GM23248 (cell line): ENCODE data around the gene MALAT1. TPM values are rescaled to one million over a fixed set of nuclear protein-coding genes. Genes with fewer than 3 reads are reported as not detected.

Experiments
- DNase-seq: peaks from one replicate; pipeline ENCODE4 v3.0.0-alpha.2; 2015
- H2AFZ ChIP-seq: fragments of 200-600 bp; sonication (generic); 2 replicates; pipeline ENCODE4 v1.6.1; 2016; ENCODE audit warnings: antibody characterized with exemption
- H3F3A ChIP-seq: fragments of 200-600 bp; sonication (generic); 2 replicates; pipeline ENCODE4 v1.6.1; 2016; ENCODE audit warnings: mild to moderate bottlenecking, antibody characterized with exemption, mixed run types; ENCODE audit not compliant: insufficient read depth
- H3K27ac ChIP-seq: fragments of 200-600 bp; sonication (generic); 2 replicates; pipeline ENCODE4 v1.5.1; 2016; ENCODE audit warnings: mild to moderate bottlenecking
- H3K27me3 ChIP-seq: fragments of 200-600 bp; sonication (generic); replicated peaks from 2 replicates; pipeline ENCODE4 v1.6.1; 2016; ENCODE audit warnings: mild to moderate bottlenecking; ENCODE audit not compliant: insufficient read depth
- H3K36me3 ChIP-seq: fragments of 200-600 bp; sonication (generic); 2 replicates; pipeline ENCODE4 v1.6.1; 2016; ENCODE audit warnings: low read depth, mild to moderate bottlenecking
- H3K4me1 ChIP-seq: fragments of 200-600 bp; sonication (generic); 2 replicates; pipeline ENCODE4 v1.6.1; 2016; ENCODE audit warnings: mild to moderate bottlenecking; ENCODE audit not compliant: insufficient read depth
- H3K4me2 ChIP-seq: fragments of 200-600 bp; sonication (generic); one replicate; pipeline ENCODE4 v1.6.1; 2016; ENCODE audit warnings: mild to moderate bottlenecking; ENCODE audit not compliant: unreplicated experiment
- H3K4me3 ChIP-seq: fragments of 200-600 bp; sonication (generic); 2 replicates; pipeline ENCODE4 v1.5.1; 2016; ENCODE audit warnings: mild to moderate bottlenecking
- H3K79me2 ChIP-seq: fragments of 200-600 bp; sonication (generic); 2 replicates; pipeline ENCODE4 v1.6.1; 2016; ENCODE audit warnings: mild to moderate bottlenecking; ENCODE audit not compliant: insufficient read depth
- H3K9ac ChIP-seq: fragments of 200-600 bp; sonication (generic); 2 replicates; pipeline ENCODE4 v1.6.1; 2016; ENCODE audit warnings: mild to moderate bottlenecking
- H3K9me2 ChIP-seq: fragments of 200-600 bp; sonication (generic); 2 replicates; pipeline ENCODE4 v1.6.1; 2016; ENCODE audit warnings: mixed run types, mild to moderate bottlenecking, moderate library complexity; ENCODE audit not compliant: insufficient read depth
- H3K9me3 ChIP-seq: fragments of 200-600 bp; sonication (generic); one replicate; pipeline ENCODE4 v1.6.1; 2017; ENCODE audit warnings: low read depth
- H4K20me1 ChIP-seq: fragments of 200-600 bp; sonication (generic); 2 replicates; pipeline ENCODE4 v1.6.0; 2016; ENCODE audit not compliant: insufficient read depth
- EZH2 ChIP-seq: fragments of 200-600 bp; sonication (generic); IDR thresholded peaks from 2 replicates; pipeline ENCODE4 v1.6.1; 2018; ENCODE audit warnings: antibody characterized with exemption, mild to moderate bottlenecking; ENCODE audit not compliant: insufficient read depth, poor library complexity, severe bottlenecking
- EZH2phosphoT487 ChIP-seq: fragments of 200-600 bp; sonication (generic); IDR thresholded peaks from 2 replicates; pipeline ENCODE4 v1.6.1; 2018; ENCODE audit warnings: antibody characterized with exemption, moderate library complexity, mild to moderate bottlenecking, low read depth; ENCODE audit not compliant: insufficient read depth
- WGBS, 2 experiments: methylation state at CpG; one replicate each; pipeline ENCODE4 v1.1.6; 2015 to 2017; ENCODE audit warnings: low lambda C conversion rate in 2 of 2, low coverage in 1 of 2; ENCODE audit errors: missing lambda C conversion rate in 2 of 2; 5-methylcytosine and 5-hydroxymethylcytosine counted together
- in situ Hi-C: fragments of 300-500 bp; cut with MboI; formaldehyde crosslinking; loops from 2 replicates; pipeline ENCODE4 v1.15.0; 2020
- polyA plus RNA-seq: library from polyadenylated mRNA; unstranded; fragments of >200 nt; fragmentation: Nextera tagmentation; extraction: Ambion mirVana; gene quantifications from 2 replicates; pipeline ENCODE4 v1.2.1, GENCODE V29; 2016
- total RNA-seq: library from RNA; depleted of rRNA; stranded (reverse); fragments of >200 nt; shearing (Covaris generic); gene quantifications from 2 replicates; pipeline ENCODE4 v1.2.3, GENCODE V29; 2014

Gene MALAT1
- total and polyA plus RNA-seq, 2 experiments from 2014 or later = 2,638 to 13,207 TPM

DNA sequence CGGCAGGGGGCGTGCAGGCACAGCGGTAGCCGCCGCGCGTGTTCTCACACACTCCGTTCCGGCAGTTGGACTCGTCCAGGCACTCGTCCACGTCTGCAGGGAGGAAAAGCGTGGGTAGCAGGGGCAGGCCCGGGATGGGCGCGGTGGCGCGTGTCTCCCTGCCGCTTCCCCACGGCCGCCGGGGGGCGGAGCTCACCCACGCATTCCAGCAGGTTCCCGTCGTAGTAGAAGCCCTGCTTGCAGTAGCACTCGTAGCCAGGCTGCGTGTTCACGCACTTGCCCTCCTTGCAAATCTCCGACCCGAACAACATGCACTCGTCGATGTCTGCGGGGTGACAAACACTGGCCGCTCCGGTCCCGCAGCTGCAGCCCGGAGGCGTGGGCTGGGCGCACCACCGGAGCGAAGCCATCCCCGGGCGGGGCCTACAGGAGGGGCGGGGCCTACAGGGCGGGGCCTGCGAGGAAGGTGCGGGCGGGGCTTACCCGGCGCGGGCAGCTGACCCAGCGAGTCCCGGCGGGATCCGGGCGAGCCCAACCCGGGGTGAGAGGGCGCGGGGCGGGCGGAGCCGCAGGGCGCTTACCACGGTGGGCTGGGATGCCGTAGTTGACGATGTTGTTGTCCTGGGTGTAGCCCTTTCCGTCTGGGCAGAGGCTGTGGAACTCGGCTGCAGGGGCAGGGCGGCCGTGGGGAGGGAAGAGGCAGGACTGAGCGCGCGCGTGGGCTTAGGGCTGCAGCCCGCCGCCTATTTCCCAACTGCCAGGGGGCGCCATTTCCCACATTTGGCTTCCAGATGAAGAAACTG is 41.6 kb downstream of the MALAT1 start:
- Histone ChIP-seq H3K9me3 (no peaks in the 10 kb centered on the region), H3K79me2 (no peaks in the 10 kb centered on the region), H3K4me2 (peak overlapping the region; percentile 70), H3K9me2 (no peaks in the 10 kb centered on the region), H3K4me1 (no peaks in the 10 kb centered on the region; the same call in 1 of the 2 replicates), H4K20me1 (no peaks in the 10 kb centered on the region), H3K27me3 (no peaks in the 10 kb centered on the region), H2AFZ (peak overlapping the region; percentile 42; the same call in 1 of the 2 replicates), H3K9ac (peak overlapping the region; percentile 64), H3K27ac (peak overlapping the region; percentile 77), H3K4me3 (peak overlapping the region; percentile 68), H3K36me3 (0 out of 2 replicates have a peak, but pooled peaks cover 3% of the 10 kb centered on the region), H3F3A (peaks cover 36% of the 10 kb centered on the region)
- 1% methylated on average over 47 to 77 of the region's 78 CpGs for WGBS, 2 experiments
- in situ Hi-C loops = no loop called here
- DNase-seq = peak; percentile 97
- TF ChIP-seq EZH2 = no peak
- no peak for TF ChIP-seq EZH2phosphoT487

GRCh38 chr11:65541093-65541982 is 42.5 kb downstream of the MALAT1 start:
- 0 out of 2 replicates have a peak, but pooled peaks cover 3% of the 10 kb centered on the region for H3K36me3 ChIP-seq
- H2AFZ ChIP-seq = peak overlapping the region; percentile 42; the same call in 1 of the 2 replicates
- H4K20me1 ChIP-seq = no peaks in the 10 kb centered on the region
- no peak for DNase-seq
- no peaks in the 10 kb centered on the region for H3K9me3 ChIP-seq
- H3K27ac ChIP-seq = peak overlapping the region; percentile 77
- H3K79me2 ChIP-seq = no peaks in the 10 kb centered on the region
- no peak for TF ChIP-seq EZH2phosphoT487
- no peak for TF ChIP-seq EZH2
- no peaks in the 10 kb centered on the region; the same call in 1 of the 2 replicates for H3K4me1 ChIP-seq
- peak overlapping the region; percentile 64 for H3K9ac ChIP-seq
- peak overlapping the region; percentile 70 for H3K4me2 ChIP-seq
- H3K27me3 ChIP-seq = no peaks in the 10 kb centered on the region
- no peaks in the 10 kb centered on the region for H3K9me2 ChIP-seq
- in situ Hi-C loops = no loop called here
- H3F3A ChIP-seq = peaks cover 33% of the 10 kb centered on the region
- 22 to 26% methylated on average over 15 to 18 of the region's 18 CpGs for WGBS, 2 experiments
- H3K4me3 ChIP-seq = peak overlapping the region; percentile 68

- Histone ChIP-seq H3K9me3 (no peaks in the 10 kb centered on the region), H3K36me3 (0 out of 2 replicates have a peak, but pooled peaks cover 3% of the 10 kb centered on the region), H4K20me1 (no peaks in the 10 kb centered on the region), H2AFZ (no peak overlapping the region), H3K9ac (no peak overlapping the region), H3K4me1 (no peaks in the 10 kb centered on the region; the same call in 1 of the 2 replicates), H3K4me3 (no peak overlapping the region), H3K27ac (no peak overlapping the region), H3K9me2 (no peaks in the 10 kb centered on the region), H3K4me2 (no peak overlapping the region), H3K79me2 (no peaks in the 10 kb centered on the region), H3F3A (peaks cover 33% of the 10 kb centered on the region), H3K27me3 (no peaks in the 10 kb centered on the region)
- DNase-seq = no peak
- TF ChIP-seq EZH2 (no peak), EZH2phosphoT487 (no peak)
- in situ Hi-C loops = no loop called here
- WGBS, 2 experiments = 67 to 78% methylated on average over 3 of the region's 3 CpGs
These were observed 44.0 kb downstream of the MALAT1 start for GRCh38 chr11:65542738-65543390.

DNA sequence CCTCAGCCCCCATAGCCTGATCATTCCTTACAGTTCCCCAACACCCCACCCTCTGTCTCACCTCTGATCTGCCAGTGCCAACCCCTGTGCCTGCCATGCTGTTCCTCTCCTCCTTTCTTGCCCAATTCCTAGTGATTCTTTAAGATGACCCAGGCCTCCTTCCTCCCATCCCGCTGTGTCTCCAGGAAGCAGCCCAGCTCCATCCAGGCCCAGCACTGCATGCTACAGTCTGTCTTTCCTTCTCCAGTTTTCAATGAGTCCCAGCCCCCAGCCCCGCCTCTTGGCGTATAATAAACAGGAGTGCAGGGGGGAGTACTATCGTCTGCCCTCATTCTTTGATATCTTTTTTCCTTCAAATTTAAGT is 47.0 kb downstream of the MALAT1 start:
- DNase-seq = no peak
- Histone ChIP-seq H3K27ac (no peak overlapping the region), H3F3A (peaks cover 33% of the 10 kb centered on the region), H3K4me3 (no peak overlapping the region), H3K36me3 (peaks cover 9% of the 10 kb centered on the region; the same call in 1 of the 2 replicates), H3K4me1 (no peaks in the 10 kb centered on the region; the same call in 1 of the 2 replicates), H3K9me2 (no peaks in the 10 kb centered on the region), H3K9me3 (no peaks in the 10 kb centered on the region), H3K79me2 (no peaks in the 10 kb centered on the region), H3K27me3 (no peaks in the 10 kb centered on the region), H3K9ac (no peak overlapping the region), H3K4me2 (no peak overlapping the region), H4K20me1 (no peaks in the 10 kb centered on the region), H2AFZ (no peak overlapping the region)
- WGBS, 2 experiments = 88 to 92% methylated on average over 4 of the region's 4 CpGs
- in situ Hi-C loops = no loop called here
- TF ChIP-seq EZH2phosphoT487 (no peak), EZH2 (no peak)
